ENCODE data around the gene CA6.
"Not testable (repeated sequence)": the region's sequence is repeated elsewhere in the genome, so short reads cannot be mapped to it uniquely, and the experiment has no call there.

CA6 gene

DNA sequence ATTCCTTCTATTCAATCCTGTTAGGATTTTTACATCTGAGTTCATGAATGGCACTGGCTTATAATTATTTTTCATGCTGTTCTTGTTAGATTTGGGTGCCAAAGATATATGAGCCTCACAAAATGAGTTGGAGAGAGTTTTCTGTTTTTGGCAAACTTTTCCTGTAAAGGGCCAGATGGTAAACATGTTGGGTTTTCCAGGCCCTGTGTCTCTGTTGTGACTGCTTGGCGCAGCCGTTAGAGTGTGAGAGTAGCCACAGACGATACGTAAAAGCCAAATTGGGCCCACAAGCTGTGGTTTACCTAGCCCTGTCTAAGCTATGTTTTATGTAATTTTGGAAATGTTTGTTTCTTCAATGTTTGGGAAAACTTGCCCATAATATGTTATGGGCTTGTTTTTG, 15.6 kb upstream of the CA6 start:
- no peak for DNase-seq

DNA sequence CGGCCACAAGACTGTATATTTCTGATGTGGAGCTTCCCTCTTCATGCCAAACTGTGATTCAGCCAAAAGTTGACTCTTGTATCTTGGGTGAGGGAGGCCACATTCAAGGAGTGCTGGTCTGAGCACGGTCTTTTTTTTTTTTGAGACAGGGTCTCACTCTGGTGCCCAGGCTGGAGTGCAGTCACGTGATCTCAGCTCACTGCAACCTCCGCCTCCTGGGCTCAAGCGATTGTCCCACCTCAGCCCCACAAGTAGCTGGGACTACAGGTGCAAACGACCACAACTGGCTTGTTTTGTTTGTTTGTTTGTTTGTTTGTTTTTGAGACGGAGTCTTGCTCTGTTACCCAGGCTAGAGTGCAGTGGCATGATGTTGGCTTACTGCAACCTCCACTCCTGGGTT, 8.6 kb upstream of the CA6 start:
- not testable (repeated sequence) for DNase-seq

DNA sequence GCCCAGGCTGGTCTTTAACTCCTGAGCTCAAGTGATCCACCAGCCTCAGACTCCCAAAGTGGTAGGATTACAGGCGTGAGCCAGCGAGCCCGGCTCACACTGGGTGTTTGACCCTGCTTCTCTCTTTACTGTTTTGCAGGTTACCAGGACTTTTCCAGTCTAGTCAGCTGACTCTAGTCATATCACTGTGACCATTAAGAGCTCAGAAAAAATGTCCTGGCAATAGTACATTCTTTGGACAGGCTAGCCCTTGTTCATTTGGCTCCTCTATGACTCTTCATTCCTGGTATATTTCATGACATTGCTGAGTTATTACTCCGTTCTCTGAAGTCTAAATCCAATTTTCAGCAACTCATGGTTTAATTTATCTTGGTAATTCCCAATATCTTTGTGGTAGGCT, 8.0 kb upstream of the CA6 start:
- DNase-seq: no peak

DNA sequence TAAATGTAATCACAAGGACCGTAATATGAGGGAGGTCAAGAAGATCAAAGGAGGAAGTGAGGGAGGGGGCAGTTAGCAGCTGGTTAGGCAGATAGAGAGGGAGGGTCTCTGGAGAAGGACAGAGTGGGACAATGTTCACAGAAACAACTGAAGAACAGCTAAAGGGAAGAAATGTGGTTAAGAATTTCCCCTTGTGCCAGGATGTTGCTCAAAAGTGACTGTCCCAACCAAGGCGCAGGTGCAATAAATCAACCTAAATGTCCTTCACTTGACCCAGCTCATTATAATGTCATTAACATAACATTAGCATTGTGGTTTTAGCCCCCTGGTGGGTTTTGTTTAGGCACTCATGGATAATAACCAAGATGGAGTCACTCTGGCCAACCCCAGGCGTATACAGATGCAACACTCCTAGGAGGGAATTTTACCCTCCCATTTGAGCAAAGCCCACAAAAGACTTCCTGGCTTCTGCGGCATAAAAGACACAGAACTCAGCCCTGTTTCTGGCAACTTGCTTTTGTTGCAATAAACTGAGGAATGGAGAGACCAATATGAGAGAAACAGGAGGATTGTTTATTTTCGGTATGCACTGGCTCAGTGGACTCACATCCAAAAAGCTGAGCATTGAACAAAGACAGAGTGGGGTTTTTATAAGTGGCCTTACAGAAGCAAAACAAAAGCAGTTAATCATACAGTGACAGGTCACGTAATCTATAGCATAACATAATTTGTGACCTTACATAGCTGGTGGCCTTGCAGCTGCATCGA, 7.3 kb upstream of the CA6 start:
- no peak for DNase-seq

DNA sequence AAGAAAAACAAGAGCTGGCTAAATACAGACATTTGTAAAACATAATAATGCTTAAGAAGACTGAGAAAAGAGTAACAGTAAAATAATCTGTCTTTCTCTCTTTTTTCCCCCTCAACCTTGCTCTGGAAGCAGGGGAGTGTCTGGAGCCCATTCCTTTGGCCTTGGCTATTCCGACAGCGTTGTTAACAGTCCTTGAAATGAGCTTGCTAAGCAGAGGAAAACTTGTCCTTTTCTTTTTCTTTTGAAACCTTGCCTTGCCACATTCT, 6.7 kb upstream of the CA6 start:
- DNase-seq: no peak

DNA sequence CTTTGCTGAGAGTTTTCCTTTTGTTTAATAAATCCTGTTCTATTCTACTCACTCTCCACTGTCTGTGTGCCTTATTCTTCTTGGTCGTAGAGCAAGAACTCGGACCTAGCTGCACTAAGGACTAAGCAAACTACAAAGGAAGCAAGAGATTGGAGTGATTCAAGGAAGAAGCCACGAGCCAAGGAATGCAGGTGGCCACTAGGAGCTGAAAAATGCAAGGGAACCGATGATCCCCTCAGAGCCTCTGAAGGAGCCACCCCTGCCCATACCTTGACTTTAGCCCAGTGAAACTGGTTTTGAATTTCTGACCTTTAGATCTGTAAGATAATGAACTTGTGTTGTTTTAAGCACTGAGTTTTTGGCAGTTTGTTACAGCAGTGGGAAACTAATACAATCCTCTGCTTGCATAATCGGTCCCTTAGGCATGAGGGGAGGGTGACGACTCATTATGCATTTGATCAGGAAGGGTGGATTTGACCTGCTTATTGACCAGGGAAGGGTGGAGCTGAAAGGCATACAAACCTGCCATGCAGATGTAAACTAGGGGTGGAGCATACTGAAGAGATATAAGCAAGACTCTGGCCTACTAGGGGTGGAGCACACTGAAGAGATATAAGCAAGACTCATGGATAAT, 6.2 kb upstream of the CA6 start:
- no peak for DNase-seq

DNA sequence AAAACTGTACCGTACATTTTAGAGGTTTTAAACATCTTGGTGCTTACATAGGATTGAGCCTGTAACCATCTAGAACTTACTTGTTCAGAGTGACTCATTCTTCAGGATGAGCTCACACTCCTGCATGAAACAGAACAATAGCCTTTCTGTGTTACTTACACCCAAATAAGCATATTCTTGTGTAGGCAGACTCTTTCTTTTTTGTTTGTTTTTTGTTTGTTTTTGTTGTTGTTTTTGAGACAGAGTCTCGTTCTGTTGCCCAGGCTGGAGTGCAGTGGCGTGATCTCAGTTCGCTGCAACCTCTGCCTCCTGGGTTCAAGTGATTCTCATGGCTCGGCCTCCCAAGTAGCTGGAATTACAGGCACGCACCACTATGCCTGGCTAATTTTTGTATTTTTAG, 3.8 kb upstream of the CA6 start:
- DNase-seq: peak; percentile 69

DNA sequence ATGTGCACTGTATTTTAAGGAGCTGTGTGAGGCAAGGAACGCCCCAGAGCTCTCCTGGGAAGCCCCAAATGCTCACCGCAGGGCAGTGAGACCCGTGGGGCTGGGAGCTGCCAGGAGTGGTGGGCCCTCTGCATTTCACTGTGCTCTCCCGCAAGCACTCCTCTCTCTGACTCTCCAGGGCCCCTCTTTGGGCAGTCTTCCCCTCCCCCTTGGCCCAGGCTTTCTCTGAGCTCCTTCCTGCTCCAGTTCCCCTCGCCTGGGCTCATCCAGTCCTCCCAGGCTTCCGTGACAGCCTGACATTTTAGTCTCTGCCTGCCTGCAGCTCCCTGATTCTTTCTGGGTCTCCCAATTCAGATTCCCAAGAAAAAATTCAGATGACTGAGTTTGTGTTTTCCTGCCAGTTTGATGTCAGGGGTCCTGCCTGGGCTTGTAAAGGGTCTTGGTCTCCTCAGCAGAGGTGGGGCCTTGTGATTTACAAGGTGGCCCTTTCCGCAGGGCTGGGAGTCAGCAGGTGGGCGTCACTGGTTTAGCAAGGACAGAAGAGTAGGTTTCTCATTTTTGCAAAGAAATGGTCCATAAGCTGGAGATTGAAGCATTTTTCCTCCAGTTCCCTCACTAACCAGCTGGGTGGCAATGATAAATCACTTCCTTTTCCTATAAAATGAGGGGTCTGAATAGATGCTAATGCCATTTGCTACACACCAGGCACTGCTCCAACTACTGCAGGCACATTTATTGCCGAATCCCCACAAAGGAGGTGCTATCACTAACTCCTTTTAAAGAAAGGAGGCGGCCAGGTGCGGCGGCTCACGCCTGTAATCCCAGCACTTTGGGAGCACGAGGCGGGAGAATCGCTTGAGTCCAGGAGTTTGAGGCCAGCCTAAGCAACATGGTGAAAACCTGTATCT, 1.9 kb upstream of the CA6 start:
- no peak for DNase-seq

DNA sequence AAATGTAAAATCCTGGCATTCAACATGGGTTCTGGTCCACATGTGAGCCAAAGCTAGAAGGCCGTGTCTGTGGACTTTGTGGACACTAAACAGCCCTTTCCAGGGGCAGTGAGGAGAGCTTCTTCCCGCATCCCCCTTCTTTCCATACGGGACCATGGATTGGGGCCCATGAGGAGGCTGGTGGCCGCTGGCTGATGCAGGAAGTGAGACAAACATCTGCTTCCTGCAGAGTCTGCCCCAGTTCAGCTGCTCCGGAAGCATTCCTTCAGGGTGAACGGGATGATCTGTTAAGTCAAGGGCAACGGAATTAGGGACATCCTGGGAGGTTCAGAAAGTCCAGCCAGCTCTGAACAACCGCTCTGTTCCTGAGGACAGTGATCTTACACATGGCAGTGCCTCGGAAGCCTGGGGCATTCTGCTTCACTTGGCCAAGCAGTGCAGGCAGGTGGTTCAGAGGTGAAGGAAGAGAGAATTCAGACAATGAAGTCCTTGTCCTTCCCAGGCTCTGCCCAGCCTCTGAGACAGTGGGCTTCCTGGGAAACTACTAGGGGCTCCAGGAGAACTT, 1.5 kb downstream of the CA6 start:
- no peak for DNase-seq

DNA sequence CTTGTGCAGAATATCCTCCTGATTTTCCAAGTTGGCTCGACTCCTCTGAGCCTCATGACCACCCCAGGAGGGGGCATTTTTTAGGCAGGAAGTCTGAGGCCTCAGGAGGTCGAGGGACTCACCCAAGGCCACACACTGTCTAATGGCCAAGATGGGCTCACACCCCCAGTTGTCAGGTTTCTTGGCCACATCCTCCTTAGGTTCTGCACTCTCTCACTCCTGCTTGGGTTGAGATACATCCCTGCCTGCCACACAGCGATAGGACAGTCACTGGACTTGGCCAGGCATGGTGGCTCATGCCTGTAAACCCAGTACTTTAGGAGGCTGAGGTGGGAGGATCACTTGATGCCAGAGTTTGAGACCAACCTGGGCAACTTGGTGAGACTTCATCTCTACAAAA, 4.6 kb downstream of the CA6 start:
- no peak for DNase-seq

DNA sequence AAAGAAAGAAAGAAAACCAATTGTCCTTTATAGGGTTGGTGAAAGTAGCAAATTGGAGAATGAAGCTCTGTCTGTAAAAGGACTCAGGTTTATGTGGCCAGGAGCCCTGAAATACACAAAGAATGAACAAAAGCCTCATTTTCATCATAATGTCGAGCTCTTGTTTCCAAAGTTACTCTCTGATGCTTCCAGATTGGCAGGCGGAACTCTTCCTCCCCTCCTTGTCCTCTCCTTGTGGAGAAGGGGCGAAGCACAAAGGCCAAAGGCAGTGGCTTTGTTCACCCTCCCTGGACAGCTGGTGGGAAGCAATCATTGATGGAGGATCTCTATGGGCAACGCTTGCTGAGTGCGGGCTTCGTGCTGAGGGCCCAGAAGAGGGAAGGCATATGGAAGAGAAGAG, 5.6 kb downstream of the CA6 start:
- DNase-seq: no peak

DNA sequence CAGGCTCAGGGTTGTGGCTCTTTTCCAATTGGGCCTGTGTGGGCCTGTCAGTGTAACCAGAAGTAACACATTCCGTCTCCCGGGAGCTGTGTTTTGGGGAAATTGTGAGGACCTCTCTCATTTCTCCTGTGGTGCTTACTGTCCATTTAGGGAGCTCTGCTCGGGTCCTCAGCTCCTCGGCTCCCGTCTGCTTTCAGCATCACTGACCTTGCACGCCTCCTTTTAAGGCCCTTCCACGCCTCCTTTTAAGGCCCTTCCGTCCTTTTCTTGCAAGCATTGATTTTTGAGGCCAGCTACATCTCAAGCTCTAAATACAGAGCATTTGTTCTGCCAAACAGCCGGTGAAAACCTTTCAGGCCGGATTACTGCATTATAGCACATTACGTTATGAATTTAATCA, 9.7 kb downstream of the CA6 start:
- DNase-seq: no peak

DNA sequence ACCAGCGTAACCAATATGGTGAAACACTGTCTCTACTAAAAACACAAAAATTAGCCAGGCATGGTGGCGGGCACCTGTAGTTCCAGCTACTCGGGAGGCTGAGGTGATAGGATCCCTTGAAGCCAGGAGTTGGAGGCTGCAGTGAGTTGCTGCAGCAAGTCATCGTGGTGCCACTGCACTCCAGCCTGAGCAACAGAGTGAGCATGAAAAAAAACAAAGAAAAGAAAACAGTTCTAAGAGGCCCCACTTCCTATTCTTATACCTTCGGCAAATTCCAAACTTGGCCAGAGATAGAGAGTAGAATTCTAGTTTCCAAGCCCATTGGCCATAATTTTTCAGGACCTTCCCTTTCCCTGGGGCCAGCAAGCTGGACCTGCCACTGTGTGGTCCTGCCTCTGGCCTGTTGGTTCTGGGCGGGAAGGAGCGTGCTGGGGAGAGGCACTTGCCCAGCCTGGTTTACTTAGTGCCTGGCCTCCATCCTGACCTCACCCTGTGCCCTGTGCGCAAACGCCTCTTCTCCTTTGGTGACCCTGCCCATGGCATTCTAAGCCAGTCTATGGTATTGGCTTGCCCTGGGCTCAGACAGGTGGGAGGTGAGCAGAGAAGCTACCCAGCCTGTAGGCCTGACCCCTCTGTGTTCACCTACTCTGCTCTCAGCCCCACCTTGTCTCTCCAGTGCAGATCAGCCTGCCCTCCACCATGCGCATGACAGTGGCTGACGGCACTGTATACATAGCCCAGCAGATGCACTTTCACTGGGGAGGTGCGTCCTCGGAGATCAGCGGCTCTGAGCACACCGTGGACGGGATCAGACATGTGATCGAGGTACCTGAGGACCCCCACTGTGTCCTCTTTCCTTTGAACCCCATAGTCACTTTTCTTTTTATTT, 11.0 kb downstream of the CA6 start:
- no peak for DNase-seq

DNA sequence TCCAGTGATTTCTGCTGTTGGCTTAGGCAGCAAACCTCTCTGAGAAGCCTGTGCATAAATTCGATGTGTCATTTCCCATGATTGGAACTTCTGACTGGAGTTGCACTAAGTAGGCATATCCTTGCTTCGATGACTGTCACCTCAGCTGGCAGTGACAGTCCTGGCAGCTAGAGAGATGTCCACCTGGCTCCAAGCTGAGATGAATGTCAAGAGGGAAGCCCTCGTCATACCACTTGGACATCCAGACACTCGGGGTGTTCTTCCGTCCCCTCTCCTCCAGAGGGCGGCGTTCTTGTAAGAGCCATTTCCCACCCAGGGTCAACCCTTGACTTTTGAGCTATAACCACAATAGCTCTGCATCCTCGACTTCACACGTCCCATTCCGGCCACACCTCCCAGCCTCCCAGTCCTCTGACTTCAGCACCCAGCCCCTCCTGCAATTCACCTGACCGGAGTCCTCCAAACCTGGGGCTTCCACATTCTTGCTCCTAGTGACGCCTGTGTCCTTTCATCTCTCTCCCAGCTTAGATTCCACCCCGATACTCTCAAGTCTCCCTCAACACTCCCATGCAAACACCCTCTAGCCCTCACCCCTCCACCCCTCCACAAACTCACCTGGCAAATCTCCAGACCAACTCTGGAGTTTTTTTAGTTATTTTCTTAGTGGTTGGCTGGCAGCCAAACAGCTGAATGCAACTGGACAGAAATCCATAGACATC, 17.3 kb downstream of the CA6 start:
- DNase-seq: no peak

DNA sequence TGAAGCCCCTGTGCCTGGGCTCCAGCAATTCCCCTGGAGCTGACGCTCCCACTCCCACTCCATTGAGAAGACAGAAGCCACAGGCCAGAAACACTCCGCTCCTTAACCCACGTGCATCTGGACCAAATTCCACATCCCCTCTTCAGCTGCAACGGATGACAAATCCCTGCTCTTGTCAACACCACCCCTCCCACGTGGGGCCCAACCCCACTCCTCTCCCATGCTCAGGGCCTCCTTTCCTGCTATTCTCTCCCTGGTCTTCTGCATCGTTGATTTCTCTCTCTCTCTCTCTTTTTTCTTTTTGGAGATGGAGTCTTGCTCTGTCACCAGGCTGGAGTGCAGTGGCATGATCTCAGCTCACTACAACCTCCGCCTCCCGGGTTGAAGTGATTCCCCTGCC, 18.3 kb downstream of the CA6 start:
- no peak for DNase-seq

DNA sequence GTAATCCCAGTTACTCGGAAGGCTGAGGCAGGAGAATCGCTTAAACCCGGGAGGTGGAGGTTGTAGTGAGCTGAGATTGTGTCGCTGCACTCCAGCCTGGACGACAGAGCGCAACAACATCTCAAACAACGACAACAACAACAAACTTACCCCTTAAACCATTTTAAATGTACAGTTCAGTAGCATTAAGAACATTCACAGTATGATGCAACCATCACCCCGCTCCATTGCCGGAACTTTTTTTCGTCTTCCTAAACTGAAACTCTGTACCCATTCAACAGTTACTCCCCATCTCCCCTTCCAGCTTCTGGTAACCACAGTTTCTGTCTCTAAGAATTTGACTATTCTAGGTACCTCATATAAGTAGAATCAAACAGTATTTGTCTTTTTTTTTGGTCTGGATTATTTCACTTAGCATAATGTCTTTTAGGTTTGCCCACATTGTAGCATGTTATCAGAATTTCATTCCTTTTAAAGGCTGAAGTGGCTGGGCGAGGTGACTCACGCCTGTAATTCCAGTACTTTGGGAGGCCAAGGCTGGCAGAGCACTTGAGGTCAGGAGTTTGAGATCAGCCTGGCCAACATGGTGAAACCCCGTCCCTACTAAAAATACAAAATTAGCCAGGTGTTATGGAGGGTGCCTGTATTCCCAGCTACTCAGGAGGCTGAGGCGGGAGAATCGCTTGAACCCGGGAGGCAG, 19.6 kb downstream of the CA6 start:
- DNase-seq: no peak

DNA sequence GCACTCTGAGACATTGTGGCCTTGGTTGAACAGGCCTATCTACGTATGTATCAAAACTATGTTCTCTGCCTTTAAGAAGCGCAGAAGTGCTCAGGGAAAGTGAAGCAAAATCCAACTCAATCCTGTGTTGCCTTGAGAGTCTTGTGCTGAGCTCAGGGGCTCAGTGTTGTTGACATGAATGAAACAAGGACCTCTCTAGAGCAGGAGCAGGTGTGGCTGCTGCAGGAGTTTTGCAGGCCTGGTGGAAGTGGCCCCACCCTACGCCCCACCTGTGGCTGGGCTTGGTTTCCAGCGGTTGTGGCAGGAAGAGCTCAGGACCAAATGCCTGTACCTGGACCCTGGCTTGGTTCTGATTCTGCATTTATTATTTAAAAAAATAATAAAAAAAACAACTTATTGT, 20.9 kb downstream of the CA6 start:
- no peak for DNase-seq

DNA sequence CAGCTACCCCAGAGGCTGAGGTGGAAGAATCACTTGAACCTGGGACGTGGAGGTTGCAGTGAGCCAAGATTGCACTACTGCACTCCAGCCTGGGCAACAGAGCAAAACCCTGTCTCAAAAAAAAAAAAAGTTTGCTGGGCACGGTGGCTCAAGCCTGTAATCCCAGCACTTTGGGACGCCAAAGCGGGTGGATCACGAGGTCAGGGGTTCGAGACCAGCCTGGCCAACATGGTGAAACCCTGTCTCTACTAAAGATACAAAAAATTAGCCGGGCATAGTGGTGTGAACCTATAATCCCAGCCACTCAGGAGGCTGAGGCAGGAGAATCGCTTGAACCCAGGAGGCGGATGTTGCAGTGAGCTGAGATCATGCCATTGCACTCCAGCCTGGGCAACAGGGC, 23.2 kb downstream of the CA6 start:
- DNase-seq: not testable (repeated sequence)

DNA sequence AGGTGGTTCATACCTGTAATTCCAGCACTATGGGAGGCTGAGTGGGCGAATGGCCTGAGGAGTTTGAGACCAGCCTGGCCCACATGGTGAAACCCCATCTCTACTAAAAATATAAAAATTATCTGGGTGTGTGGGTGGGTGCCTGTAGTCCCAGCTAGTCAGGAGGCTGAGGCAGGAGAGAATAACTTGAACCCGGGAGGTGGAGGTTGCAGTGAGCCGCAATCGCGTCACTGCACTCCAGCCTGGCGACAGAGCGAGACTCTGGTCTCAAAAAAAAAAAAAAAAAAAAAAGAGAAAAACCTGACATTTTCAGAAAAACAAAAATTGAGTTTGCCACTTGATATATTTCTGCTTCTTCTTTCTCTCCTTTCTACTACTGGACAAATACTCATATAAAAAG, 24.3 kb downstream of the CA6 start:
- DNase-seq: no peak

DNA sequence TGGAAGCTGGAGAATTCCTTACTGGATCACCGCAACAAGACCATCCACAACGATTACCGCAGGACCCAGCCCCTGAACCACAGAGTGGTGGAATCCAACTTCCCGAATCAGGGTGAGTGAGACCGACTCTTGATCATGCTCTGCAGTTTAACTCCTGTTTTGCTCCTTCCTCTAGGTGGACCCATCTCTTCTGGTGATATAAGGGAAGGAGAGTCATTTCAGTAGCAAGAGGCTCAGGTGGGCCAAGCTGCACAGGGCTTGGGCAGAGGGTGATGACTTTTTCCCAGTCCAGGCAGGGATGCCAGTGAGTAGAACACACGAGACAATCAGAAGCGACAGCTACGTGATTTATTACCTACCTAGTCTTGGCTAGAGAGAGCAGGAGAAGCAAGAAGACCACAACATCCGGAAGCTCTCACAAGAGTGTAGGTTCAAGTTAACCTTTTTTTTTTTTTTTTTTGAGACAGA, 25.2 kb downstream of the CA6 start:
- no peak for DNase-seq

DNA sequence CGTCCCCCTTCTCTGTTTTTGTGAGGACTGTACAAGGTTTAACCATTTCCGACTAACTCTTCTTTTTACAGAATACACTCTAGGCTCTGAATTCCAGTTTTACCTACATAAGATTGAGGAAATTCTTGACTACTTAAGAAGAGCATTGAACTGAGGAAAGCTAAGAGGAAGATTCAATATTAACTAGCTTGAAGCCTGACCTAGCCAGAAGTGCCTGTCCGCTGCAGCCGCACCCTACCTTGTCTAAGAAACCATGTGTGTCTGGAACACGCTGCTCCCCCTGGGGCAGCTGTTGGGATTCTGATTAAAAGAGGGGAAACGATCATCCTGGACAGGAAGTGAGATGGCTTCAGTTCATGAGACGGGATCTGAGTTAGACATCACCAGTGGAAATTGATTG, 28.9 kb downstream of the CA6 start:
- no peak for DNase-seq

Measured in midbrain (tissue), 1 donor.